ELF-1 (cell line): ENCODE results near the gene C5orf52.
"Not testable (repeated sequence)": the region's sequence is repeated elsewhere in the genome, so short reads cannot be mapped to it uniquely, and the experiment has no call there.

Source experiments
- DNase-seq: peaks from one replicate; pipeline ENCODE4 v3.0.0-alpha.2; 2016; ENCODE audit warnings: low read depth, low spot score

C5orf52 gene

GRCh38 chr5:157677931-157678330, 6.6 kb downstream of the C5orf52 start:
- DNase-seq = no peak

GRCh38 chr5:157679801-157680200, 8.5 kb downstream of the C5orf52 start:
- DNase-seq = no peak

- DNase-seq = no peak
These were observed 8.9 kb downstream of the C5orf52 start for GRCh38 chr5:157680239-157680638.

- no peak for DNase-seq
These were observed 9.7 kb downstream of the C5orf52 start for GRCh38 chr5:157681048-157681447.

- no peak for DNase-seq
These were observed 10.9 kb downstream of the C5orf52 start for GRCh38 chr5:157682257-157682656.

- not testable (repeated sequence) for DNase-seq
These were observed 15.2 kb downstream of the C5orf52 start for GRCh38 chr5:157686276-157687197.

GRCh38 chr5:157687198-157687554, 15.8 kb downstream of the C5orf52 start:
- no peak for DNase-seq

GRCh38 chr5:157689942-157690689, 18.8 kb downstream of the C5orf52 start:
- DNase-seq = no peak

GRCh38 chr5:157690690-157691433, 19.5 kb downstream of the C5orf52 start:
- DNase-seq = no peak

GRCh38 chr5:157693816-157694215, 22.5 kb downstream of the C5orf52 start:
- not testable (repeated sequence) for DNase-seq

GRCh38 chr5:157696154-157696553, 24.8 kb downstream of the C5orf52 start:
- DNase-seq = not testable (repeated sequence)

- not testable (repeated sequence) for DNase-seq
These were observed 27.3 kb downstream of the C5orf52 start for GRCh38 chr5:157698674-157699073.

GRCh38 chr5:157703736-157704135, 32.4 kb downstream of the C5orf52 start:
- no peak for DNase-seq

GRCh38 chr5:157708866-157709265, 37.5 kb downstream of the C5orf52 start:
- no peak for DNase-seq

GRCh38 chr5:157709346-157709745, 38.0 kb downstream of the C5orf52 start:
- no peak for DNase-seq

- DNase-seq = no peak
These were observed 39.1 kb downstream of the C5orf52 start for GRCh38 chr5:157710431-157710830.

- DNase-seq = no peak
These were observed 39.5 kb downstream of the C5orf52 start for GRCh38 chr5:157710882-157711281.

GRCh38 chr5:157713830-157714595, 42.7 kb downstream of the C5orf52 start:
- DNase-seq = no peak

- no peak for DNase-seq
These were observed 43.2 kb downstream of the C5orf52 start for GRCh38 chr5:157714596-157714864.

GRCh38 chr5:157718519-157718918, 47.2 kb downstream of the C5orf52 start:
- DNase-seq = peak; percentile 66

GRCh38 chr5:157719245-157719644, 47.9 kb downstream of the C5orf52 start:
- DNase-seq = peak; percentile 83
